Measurements from ENCODE around the gene PLCL2.
"Not testable (repeated sequence)": the region's sequence is repeated elsewhere in the genome, so short reads cannot be mapped to it uniquely, and the experiment has no call there.

The PLCL2 gene

DNA sequence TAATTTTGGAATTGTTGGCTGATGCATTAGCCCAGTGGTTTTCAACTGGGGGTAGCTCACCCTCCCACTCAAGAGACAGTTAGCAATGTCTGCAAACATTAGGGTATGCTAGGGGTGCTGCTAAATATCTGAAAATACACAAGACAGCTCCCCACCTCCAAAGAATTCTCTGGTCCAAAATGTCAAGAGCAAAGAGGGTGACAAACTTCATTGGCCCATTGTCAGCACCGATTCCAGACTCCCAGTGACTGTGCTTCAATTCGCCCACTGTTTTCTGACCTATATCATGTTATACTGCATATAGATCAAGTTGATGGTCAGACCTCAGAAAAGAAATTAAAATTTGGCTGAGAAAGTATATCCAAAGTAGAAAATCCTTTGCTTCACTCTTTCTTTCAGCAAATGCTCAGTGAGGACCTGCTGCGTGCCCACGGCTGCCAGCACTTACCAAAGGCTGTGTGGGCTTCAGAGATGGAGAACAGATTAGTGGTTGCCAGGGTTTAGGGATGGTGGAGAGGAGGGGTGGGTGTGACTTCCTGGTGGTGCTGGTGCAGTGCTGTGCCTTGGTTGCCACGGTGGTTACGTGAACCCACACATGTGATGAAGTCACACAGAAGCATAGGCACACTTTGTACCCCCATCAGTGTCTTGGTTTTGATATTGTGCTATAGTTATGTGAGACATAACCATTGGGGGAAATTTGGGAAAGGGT, 204.0 kb downstream of the PLCL2 start:
- DNase-seq = no peak

DNA sequence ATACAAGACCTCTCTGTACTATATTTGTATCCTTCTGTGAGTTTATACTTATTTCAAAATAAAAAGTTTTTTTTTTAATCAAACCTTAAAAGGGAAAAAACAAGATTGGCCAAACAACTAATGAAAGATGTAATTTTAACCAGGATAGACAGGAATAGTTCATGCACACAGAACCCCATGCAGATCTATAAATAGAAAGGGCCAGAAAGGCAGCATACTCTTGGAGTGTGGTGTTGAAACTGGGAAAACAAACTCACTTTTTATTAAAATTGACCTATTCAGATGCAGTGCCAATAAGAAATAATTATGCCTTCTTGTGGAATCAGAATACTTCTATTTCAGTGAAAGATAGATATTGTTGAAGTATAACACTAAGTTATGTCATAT, 204.6 kb downstream of the PLCL2 start:
- no peak for DNase-seq

DNA sequence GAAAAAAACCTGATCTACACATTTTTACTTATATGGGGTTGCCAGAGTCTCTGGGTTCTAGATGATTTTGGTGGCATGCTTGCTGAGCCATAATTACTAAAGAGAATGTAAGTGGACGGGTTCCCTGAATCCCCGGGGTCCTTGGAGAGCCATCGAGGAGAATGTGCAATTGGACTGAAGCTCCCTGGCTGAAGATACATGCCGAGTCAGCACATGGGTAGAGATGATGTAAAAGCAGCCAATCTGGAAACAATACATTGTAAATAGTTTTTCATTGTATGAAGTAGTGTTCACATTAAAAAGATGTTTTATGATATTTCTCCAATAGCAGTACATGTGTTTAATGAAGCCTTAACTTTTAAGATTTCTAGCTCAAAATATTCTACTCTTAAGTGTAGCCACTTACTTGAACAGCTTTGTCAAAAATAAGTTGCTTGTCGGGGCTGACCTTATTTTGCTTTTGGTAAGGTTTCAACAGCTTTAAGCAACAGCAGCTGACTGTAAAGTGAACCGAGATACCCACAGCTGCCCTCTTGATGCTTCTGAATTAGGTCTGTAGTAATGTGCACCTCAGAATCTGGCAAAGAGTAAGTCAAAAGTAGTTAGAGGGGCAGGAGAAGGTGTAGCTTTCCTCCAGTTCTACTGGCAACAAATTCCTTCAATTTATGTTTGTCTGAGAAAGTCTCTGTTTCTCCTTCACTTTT, 205.7 kb downstream of the PLCL2 start:
- no peak for DNase-seq

DNA sequence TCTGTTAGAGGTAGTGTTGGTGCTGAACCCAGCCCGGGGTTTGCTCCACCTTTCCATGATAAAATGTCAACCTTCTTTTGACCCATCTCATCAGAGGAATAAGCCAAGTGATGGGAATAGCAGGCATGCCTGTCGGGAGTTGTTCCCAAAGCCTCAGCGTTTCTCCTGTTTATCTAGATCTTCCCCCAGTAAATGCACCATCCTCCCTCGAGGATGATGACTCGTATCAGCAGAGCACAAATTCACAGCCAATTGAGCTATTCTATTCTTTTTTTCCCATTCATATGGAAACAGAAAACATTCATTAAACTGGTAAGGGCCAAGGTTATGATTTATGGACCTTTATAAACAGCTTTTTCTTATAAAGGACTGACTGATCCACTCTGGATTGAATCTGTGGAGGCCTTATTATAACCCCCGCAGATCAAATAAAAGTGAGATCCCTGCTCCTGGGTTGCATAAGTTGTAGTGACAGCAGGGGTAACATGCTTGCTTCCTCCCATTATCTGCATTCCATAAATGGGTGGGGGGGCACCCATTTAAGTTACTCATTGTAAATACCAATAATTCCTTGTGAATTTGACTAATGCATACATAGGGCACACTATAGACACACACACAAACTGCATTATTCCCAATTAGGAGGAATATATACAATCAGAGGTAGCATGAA, 207.3 kb downstream of the PLCL2 start:
- DNase-seq = no peak

DNA sequence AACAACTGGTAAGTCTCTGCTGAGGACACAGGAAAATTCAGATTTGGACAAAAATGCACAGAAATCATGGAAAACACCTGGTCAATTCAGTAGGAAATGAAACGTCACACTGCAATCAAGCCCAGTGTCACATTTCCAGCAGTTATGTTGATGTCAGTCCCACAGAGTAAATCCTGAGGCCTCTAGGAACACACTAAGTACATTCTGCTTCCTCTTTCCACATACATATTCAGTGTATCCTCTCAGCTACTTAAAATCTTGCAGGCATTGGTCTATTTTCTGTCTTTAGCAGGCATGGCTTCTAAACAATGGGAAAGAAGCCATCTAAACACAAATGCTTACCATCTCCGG, 207.8 kb downstream of the PLCL2 start:
- no peak for DNase-seq

DNA sequence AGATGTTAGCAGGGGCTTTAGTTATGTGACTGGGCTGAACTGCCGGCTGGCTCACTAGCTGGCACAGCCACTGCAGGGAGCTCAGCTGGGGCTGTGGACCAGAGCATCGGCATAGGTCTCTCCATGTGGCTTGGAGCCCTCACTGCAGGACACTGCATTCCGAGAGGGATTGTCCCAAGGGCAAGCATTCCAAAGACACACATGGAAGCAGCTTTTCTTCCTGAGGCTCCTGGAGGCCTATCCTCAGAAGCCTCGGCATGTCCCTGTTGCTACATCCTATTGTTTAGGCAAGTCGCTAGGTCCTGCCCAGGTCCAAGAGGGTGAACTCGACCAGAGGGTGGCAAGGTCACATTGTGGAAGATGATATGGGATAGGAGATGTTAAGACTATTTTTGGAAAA, 209.8 kb downstream of the PLCL2 start:
- DNase-seq = no peak

DNA sequence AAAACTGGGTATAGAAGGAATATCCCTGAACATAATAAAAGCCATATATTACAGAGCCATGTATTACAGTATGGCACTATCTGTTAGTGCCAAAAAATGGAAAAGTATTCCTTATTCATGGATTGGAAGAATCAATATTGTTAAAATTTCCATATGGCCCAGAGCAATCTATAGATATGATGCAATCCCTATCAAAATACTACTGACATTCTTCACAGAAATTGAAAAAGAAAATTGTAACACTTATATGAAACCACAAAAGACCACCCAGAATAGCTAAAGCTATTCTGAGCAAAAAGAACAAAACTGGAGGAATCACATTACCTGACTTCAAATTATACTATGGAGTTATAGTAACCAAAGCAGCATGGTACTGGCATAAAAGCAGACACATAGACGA, 218.8 kb downstream of the PLCL2 start:
- no peak for DNase-seq

DNA sequence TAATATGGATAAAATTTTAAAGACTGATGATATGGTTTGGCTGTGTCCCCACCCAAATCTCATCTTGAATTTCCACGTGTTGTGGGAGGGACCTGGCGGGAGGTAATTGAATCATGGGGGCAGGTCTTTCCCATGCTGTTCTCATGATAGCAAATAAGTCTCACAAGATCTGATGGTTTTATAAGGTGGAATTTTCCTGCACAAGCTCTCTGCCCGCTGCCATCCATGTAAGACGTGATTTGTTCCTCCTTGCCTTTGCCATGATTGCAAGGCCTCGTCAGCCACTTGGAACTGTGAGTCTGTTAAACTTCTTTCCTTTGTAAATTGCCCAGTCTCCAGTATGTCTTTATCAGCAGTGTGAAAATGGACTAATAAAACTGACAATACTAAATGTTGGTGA, 222.0 kb downstream of the PLCL2 start:
- not testable (repeated sequence) for DNase-seq

DNA sequence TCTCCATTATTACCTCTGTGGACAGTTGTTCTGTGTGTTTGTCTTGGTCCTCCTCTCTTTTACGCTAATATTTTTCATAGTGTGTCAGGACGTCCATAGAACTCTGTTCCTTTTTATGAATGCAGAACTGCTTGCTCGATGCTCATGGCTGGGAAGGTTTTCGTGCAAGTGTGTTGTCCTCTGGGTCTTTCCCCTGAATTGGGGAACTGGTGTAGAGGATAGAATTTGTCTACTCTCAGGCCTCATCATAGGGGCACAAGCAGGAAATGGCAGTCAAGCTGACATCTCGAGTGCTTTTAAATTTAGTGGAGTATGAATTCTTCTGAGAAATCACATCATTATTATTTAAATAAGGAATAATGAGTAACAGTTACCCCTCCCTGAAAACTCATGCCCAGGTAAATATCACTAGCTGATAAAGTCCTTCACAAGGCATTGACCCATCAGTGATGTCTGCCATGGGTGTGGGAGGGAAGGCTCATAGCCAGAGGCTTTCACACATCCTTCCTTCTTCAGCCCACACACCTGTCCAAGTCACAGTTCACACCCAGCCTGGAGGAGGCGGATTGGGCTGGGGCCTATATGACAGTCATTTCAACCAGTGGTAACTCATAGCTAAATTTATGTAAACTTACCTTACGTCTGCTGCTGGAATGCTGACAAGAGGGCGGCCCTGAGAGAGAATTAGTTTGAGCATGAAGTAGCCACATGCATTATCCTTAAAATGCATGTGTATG, 226.1 kb downstream of the PLCL2 start:
- DNase-seq = no peak

DNA sequence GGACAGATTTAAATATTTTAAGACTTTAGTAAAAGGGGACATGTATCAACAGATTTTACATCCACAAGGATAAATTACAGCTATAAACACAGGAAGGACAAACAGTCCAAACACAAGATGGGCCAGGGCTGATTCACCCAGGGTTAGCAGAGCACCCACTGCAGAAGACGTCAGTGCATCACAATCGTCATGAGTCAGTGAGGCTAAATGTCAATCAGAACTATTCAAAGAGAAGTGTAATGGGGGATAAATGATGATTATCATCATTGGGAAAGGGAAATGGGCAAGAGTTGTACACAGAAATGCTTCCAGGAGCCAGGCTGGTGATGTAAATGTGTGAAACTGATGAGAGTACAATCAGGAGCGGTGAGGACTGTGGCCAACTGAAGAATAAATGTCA, 226.8 kb downstream of the PLCL2 start:
- no peak for DNase-seq

DNA sequence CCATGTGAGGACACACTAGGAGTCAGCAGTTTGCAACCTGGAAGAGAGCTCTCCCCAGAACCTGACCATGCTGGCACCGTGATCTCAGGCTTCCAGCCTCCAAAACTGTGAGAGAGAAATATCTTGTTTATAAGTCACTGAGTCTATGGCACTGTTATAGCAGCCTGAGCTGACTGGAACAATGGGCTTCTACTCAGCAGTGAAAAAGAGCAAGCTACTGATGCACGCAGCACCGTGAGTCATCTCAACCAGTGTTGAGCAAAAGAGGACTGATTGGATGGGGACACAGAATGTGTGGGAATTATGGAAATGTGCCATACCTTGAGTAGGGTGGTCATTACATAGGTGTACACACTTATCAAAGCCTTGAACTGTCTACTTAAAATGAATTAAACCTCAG, 230.4 kb downstream of the PLCL2 start:
- DNase-seq = no peak

DNA sequence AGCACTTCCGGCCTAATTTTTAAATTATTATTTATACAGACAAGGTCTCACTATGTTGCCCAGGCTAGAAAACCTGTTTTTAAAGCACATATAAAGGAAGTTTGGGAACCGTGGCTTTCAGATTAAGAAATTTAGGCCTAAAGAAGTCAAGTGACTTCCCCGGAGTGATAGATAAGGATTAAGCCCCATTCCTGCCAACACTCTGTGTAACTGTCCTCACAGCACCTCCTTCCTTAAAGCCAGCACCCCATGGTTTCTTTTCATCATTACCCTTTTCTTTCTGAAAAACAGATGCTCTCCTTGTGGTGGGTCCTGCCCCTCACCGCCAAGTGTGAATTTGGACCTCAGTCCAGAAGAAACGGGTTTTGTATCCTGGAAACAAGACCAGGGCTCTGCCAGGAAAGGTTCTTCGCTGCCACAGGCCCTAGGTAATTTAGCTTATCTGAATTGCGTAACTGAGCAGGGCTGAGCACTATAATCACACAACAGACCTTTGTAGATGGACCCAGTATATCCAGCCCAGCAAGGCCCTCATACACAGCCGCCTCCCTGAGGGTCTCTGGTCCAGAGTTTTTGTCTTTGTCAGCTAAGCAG, 231.3 kb downstream of the PLCL2 start:
- no peak for DNase-seq

DNA sequence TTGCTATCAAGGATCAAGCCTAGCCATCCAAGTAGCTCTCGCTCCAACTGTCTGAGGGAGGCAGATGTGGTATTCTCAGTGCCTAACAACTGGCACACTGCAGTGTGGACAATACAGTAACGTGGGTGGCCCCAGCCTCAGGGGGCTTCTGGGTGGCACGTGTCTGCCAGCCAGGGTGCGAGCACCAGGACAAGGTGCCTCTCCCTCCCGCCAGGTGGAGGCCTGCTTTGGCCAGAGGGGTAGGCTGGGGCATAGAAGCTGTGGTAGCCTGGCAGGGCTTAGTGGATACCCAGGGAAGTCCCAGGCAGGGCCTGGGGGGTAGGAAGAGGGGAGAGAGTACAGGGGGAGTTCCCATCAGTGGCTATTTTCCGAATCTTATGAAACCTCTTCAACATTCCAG, 234.0 kb downstream of the PLCL2 start:
- DNase-seq = no peak

DNA sequence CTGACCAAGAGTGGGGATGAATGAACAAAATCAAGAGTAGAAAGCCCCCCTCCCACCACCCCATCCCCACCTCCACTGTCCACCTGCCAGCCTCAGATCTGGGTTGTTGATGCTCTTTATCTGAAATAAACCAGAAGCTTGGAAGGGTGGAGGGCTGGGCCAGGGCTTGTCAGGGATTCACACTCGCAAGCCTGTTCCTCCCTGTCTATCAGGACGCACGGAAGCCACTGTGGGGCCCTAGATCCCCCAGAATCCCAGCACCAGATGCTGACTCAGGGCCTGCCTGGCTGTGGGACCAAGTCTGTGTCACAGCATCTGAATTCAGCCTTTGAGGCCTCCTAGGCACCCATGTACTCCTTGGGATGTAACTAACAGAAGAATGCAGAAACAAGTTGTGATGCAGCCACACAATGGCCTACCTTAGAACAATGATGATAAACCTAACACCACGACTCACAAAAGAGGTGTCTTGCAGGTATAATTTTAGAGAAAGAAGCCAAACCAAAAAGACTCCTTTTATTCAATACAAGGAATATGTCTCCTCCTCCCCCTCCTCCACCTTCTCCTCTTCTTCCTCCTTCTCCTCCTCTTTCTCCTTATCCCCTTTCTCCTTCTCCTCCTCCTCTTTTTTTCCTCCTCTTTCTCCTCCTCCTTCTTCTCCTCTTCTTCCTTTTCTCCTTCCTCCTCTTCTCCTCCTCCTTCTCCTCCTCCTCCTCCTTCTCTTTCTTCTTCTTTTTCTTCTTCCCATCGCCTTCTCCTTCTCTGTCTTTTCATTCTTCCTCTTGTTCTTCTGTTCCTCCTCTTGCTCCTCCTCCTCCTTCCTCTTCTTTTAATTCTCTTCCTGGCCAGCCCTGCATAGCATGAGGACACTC, 234.7 kb downstream of the PLCL2 start:
- no peak for DNase-seq

DNA sequence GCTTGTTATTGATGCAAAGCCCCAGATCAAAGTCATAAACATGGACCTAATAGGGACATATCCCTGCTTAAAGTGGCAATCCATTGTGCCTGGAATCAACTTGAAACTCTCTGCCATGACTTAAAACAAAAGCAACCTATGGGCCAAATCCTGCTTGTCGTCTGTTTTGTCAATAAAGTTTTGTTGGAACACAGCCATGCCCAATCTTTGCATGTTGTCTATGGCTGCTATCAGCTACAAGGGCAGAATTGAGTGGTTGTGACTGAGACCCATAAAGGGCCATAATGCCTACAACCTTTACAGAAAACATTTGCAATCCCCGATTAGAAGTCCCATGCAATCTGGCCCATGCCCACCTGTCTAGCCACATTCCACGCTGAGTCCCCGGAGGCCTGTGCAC, 235.4 kb downstream of the PLCL2 start:
- DNase-seq = no peak

DNA sequence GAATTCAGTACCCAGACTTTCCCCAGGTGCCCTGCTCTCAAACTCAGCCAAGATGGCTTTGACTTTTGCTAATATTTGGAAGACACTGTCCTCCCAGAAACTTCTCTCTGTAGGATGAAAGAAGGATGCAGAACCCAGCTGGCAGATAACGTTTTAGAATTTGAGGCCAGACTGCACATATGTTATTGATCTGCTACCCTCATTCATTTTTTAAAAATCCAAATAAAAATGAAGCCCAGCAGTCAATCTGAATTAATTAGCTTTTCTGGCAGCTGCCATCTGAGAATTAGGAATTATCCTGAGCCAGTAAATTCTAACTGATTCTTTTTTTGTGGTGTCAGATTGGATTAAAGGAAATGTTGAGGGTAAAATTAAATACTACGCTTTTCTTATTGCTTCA, 236.6 kb downstream of the PLCL2 start:
- no peak for DNase-seq

DNA sequence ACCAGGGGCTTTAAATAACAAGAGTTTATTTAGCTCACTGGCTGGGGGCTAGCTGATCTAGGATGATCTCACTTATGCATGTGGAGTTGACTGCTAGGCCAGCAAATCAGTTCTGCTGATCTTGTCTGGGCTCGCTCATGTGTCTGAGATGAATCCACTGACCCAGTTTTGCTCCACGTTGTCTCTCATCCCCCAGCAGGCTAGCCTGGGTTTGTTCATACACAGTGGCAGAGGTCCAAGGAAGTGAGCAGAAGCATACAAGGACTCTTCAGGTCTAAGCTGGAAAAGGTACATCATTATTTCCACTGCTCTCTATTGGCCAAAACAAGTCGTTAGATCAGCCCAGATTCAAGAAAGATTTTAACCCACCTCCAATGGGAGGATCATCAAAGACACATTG, 238.0 kb downstream of the PLCL2 start:
- no peak for DNase-seq

DNA sequence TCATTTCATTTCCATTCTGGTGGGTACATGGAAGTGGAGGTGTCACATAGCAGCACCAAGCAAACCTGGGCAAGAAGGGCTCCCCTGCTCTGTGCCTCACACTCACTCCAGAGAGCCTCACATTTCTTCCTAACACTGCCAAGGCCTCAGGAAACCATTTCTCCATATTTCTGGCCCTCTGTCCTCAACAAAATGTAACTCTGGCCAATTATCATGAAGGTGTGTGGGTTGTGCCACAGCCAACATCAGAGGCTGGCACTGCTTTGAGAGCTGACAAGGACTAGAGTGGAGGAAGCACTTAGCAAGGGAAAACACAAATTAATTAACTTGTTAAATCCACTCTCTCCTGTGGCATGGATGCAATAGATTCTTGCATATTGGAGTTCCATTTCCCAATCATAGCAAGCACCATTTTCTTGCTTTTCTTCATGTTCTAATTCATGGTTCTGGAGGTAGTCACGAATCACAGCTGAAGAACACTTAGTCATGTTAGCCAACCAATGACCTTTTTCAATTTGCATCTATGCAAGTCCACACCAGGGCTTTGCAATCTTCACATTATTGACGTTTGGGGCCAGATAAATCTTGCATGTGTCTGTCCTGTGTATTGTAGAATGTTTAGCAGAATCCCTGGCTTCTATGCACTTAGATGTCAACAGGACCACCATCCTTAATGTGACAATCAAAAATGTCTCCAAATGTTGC, 241.1 kb downstream of the PLCL2 start:
- DNase-seq = no peak

DNA sequence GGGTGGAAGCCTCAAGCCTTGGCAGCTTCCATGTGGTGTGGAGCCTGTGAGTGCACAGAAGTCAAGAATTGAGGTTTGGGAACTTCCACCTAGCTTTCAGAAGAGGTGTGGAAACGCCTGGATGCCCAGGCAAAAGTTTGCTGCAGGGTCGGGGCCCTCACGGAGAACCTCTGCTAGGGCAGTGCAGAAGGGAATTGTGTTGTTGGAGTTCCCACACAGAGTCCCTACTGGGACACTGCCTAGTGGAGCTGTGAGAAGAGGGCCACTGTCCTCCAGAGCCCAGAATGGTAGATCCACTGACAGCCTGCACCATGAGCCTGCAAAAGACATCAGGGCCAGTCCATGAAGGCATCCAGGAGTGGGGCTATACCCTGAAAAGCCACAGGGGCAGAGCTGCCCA, 243.9 kb downstream of the PLCL2 start:
- DNase-seq = not testable (repeated sequence)

DNA sequence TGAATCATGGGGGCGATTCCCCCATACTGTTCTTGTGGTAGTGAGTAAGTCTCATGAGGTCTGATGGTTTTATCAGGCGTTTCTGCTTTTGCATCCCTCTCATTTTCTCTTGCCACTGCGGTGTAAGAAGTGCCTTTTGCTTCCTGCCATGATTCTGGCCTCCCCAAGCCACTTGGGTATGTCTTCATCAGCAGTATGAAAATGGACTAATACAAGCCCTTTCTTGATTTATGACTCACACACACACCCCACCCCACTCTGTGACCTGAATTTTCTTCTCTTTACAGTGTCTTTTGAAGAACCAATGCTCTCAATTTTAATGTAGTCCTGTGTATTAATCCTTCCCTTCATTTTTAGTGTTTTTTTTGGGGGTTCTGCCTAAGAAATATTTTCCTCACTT, 244.8 kb downstream of the PLCL2 start:
- no peak for DNase-seq

DNA sequence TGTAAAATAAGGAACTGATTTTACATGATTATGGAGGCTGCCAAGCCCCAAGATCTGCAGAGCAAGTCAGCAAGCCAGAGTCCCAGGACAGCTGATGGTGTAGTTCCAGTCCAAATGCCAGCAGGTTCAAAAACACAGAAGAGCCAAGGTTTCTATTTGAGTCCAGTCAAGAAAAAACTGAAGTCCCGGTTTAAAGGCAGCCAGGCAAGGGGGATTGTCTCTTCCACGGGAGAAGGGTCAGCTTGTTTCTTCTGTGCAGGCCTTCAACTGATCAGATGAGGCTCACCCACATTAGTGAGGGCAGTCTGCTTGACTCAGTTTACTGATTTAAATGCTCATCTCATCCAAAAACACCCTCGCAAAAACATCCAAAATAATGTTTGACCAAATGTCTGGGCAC, 246.2 kb downstream of the PLCL2 start:
- no peak for DNase-seq
